Ishikawa (cell line): ENCODE results near the gene PCYT1A.

Source experiments
- CEBPB ChIP-seq: IDR thresholded peaks from 2 replicates; pipeline ENCODE4 v1.6.1; 2012
- CREB1 ChIP-seq: IDR thresholded peaks from 2 replicates; pipeline ENCODE4 v1.6.1; 2012; ENCODE audit warnings: low read depth
- EGR1 ChIP-seq: IDR thresholded peaks from 2 replicates; pipeline ENCODE4 v1.6.1; 2012
- EP300 ChIP-seq: IDR thresholded peaks from 2 replicates; pipeline ENCODE4 v1.6.1; 2012; ENCODE audit warnings: borderline replicate concordance
- FOXM1 ChIP-seq: IDR thresholded peaks from 2 replicates; pipeline ENCODE4 v1.6.1; 2012; ENCODE audit warnings: low read depth, borderline replicate concordance
- MAX ChIP-seq: IDR thresholded peaks from 2 replicates; pipeline ENCODE4 v1.6.1; 2012
- NFIC ChIP-seq: IDR thresholded peaks from 2 replicates; pipeline ENCODE4 v1.6.1; 2012
- RAD21 ChIP-seq: IDR thresholded peaks from 2 replicates; pipeline ENCODE4 v1.6.1; 2012; ENCODE audit warnings: low read depth
- REST ChIP-seq: IDR thresholded peaks from 2 replicates; pipeline ENCODE4 v1.6.1; 2012; ENCODE audit warnings: low read depth, mild to moderate bottlenecking
- TAF1 ChIP-seq: IDR thresholded peaks from 2 replicates; pipeline ENCODE4 v1.6.1; 2012; ENCODE audit warnings: low read depth, mild to moderate bottlenecking
- TCF12 ChIP-seq: IDR thresholded peaks from 2 replicates; pipeline ENCODE4 v1.6.1; 2012; ENCODE audit warnings: low read depth
- TEAD4 ChIP-seq: IDR thresholded peaks from 2 replicates; pipeline ENCODE4 v1.6.1; 2012
- USF1 ChIP-seq: IDR thresholded peaks from 2 replicates; pipeline ENCODE4 v1.6.1; 2012
- YY1 ChIP-seq: IDR thresholded peaks from 2 replicates; pipeline ENCODE4 v1.6.1; 2012; ENCODE audit warnings: low read depth
- ZBTB7A ChIP-seq: IDR thresholded peaks from 2 replicates; pipeline ENCODE4 v1.6.1; 2012; ENCODE audit warnings: low read depth

The PCYT1A gene

GRCh38 chr3:196210673-196211556, 76.6 kb downstream of the PCYT1A start, which contains the start of gene ZDHHC19:
Gene ZDHHC19, minus strand, starts transcription at chr3:196211400. Its CDS starts 85 bp downstream, at chr3:196211315.
- no peak for TF ChIP-seq ZBTB7A
- TF ChIP-seq TAF1 = no peak
- no peak for TF ChIP-seq EGR1
- TF ChIP-seq CREB1 = no peak
- no peak for TF ChIP-seq CEBPB
- no peak for TF ChIP-seq RAD21
- TF ChIP-seq NFIC = no peak
- no peak for TF ChIP-seq USF1
- no peak for TF ChIP-seq MAX
- TF ChIP-seq TCF12 = no peak
- no peak for TF ChIP-seq REST
- TF ChIP-seq YY1 = no peak
- no peak for TF ChIP-seq EP300

GRCh38 chr3:196208942-196209695, 78.4 kb downstream of the PCYT1A start:
- no peak for TF ChIP-seq ZBTB7A
- TF ChIP-seq EP300 = no peak
- no peak for TF ChIP-seq REST
- TF ChIP-seq CEBPB = no peak

GRCh38 chr3:196207833-196208607, 79.5 kb downstream of the PCYT1A start:
- TF ChIP-seq FOXM1 = no peak
- peak; percentile 90 for TF ChIP-seq EGR1
- 0 out of 2 replicates have a peak, but pooled peaks have one; percentile 36 for TF ChIP-seq TCF12
- peak; percentile 25; the same call in 1 of the 2 replicates for TF ChIP-seq TAF1
- TF ChIP-seq TEAD4 = no peak
- no peak for TF ChIP-seq ZBTB7A
- TF ChIP-seq MAX = peak; percentile 97
- peak; percentile 68 for TF ChIP-seq YY1
- TF ChIP-seq RAD21 = no peak
- no peak for TF ChIP-seq CREB1
- TF ChIP-seq REST = no peak
- no peak for TF ChIP-seq EP300
- no peak for TF ChIP-seq NFIC
- TF ChIP-seq CEBPB = no peak
- peak; percentile 90 for TF ChIP-seq USF1
